GM23338 (cell line): Measurements from ENCODE around the gene VOPP1.

Experiments
- CREB1 ChIP-seq: fragments of 250-450 bp; sonication (Bioruptor Pico); IDR thresholded peaks from 2 replicates; pipeline ENCODE4 v1.5.0; 2020; ENCODE audit warnings: low read depth, mild to moderate bottlenecking, moderate library complexity
- CTCF ChIP-seq, 2 experiments: fragments of 200-600 bp in 1 of 2; sonication (generic) in 1 of 2; conservative IDR thresholded peaks; 2 replicates each; pipeline versions ENCODE4 v1.5.1 to v1.6.1; 2016 to 2017; ENCODE audit warnings: antibody characterized with exemption in 2 of 2, low read depth in 2 of 2, mild to moderate bottlenecking in 2 of 2, moderate library complexity in 1 of 2
- EZH2 ChIP-seq: fragments of 200-600 bp; sonication (generic); IDR thresholded peaks from one replicate; pipeline ENCODE4 v1.8.0; 2017; ENCODE audit warnings: antibody characterized with exemption, mild to moderate bottlenecking, low read depth; ENCODE audit not compliant: unreplicated experiment
- EZH2phosphoT487 ChIP-seq: fragments of 200-600 bp; sonication (generic); IDR thresholded peaks from one replicate; pipeline ENCODE4 v1.8.1; 2018; ENCODE audit warnings: antibody characterized with exemption; ENCODE audit not compliant: unreplicated experiment
- JUNB ChIP-seq: IDR thresholded peaks from one replicate; pipeline ENCODE4 v1.6.1; 2016; ENCODE audit warnings: antibody characterized with exemption; ENCODE audit not compliant: unreplicated experiment
- NANOG ChIP-seq: IDR thresholded peaks from 2 replicates; pipeline ENCODE4 v1.6.1; 2016; ENCODE audit warnings: antibody characterized with exemption, borderline replicate concordance
- POLR2AphosphoS5 ChIP-seq: IDR thresholded peaks from 2 replicates; pipeline ENCODE4 v1.6.1; 2016; ENCODE audit warnings: antibody characterized with exemption, low read depth
- REST ChIP-seq: IDR thresholded peaks from one replicate; pipeline ENCODE4 v1.6.1; 2018; ENCODE audit warnings: antibody characterized with exemption; ENCODE audit not compliant: unreplicated experiment
- ZNF114 ChIP-seq: fragments of 250-450 bp; sonication (Bioruptor Pico); IDR thresholded peaks from 2 replicates; pipeline ENCODE4 v1.5.0; 2020; ENCODE audit warnings: mild to moderate bottlenecking, moderate library complexity

GRCh38 chr7:55498770-55499169, 73.5 kb downstream of the VOPP1 start:
- TF ChIP-seq CTCF (conservative IDR thresholded peaks at IDR 0.05; ENCODE audit: low read depth in 2 of 2): no peak
- TF ChIP-seq POLR2AphosphoS5: no peak
- no peak for TF ChIP-seq EZH2
- TF ChIP-seq EZH2phosphoT487: no peak
- no peak for TF ChIP-seq ZNF114 (CRISPR knock-in tag)
- no peak for TF ChIP-seq REST
- TF ChIP-seq CREB1 (CRISPR knock-in tag): no peak
- TF ChIP-seq NANOG: no peak
- no peak for TF ChIP-seq JUNB
